Measurements from ENCODE around the gene INTS11.
A peak's percentile ranks its signal among the peaks of the same experiment; 100 is the strongest.

The INTS11 gene

DNA sequence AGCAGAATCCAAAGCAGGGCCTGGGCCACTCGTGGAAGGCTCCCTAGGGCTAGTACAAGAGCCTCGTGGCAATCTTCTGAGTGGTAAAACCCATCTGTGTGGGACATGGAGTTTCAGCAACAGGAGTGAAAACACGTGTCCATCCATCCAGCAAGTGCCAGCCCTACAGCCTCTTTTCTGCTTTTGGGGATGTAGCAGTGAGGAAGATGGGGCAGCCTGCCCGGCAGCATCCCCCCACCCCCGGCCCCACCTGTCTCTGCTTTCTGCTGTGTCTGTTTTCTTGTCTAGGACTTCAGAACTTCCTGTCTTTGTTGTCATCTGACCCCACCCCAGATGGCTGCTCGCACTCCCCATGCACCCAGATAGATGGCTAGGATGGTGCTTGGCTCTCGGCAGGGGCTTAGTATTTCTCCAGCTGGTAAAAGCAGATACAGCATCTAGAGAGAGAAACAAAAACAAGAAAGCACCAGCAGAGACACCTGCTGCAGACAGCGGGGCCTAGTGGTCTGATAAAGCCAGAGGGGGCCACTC, 1.7 kb upstream of the INTS11 start:
- Histone ChIP-seq H3K27ac (replicated peaks; ENCODE audit: low read length) (no peak overlapping the region), H3K36me3 (replicated peaks in 1 of 2; ENCODE audit: control insufficient read depth in 2 of 2, insufficient read depth in 2 of 2, low read length in 2 of 2) (peaks cover 22 to 47% of the 10 kb centered on the region in 2 donors), H4K91ac (ENCODE audit: low read depth, low read length, poor library complexity) (no peak overlapping the region), H3K18ac (ENCODE audit: low read length) (no peak overlapping the region), H2BK5ac (ENCODE audit: low read length) (no peak overlapping the region), H3K79me1 (ENCODE audit: low read depth, low read length) (peaks cover 44% of the 10 kb centered on the region), H4K8ac (ENCODE audit: low read depth, low read length) (no peak overlapping the region), H2BK15ac (ENCODE audit: low read length) (no peak overlapping the region), H2AK5ac (ENCODE audit: low read depth, low read length) (no peak overlapping the region), H2AFZ (ENCODE audit: low read length) (no peak overlapping the region), H3K14ac (ENCODE audit: low read length) (no peak overlapping the region), H2BK120ac (ENCODE audit: low read depth, low read length) (peak overlapping the region; percentile 47), H3K4me1 (ENCODE audit: control insufficient read depth in 2 of 2, insufficient read depth in 1 of 2, low read depth in 1 of 2, low read length in 2 of 2) (peaks cover 18 to 24% of the 10 kb centered on the region in 2 donors), H3K23ac (ENCODE audit: low read depth, low read length, poor library complexity) (no peak overlapping the region), H3K4me3 (ENCODE audit: low read length in 2 of 2) (peak overlapping the region; percentile 25 to 97), H3K9ac (ENCODE audit: low read depth, low read length, poor library complexity) (no peak overlapping the region), H2BK12ac (ENCODE audit: low read length) (no peak overlapping the region), H3K9me3 (replicated peaks in 1 of 2; ENCODE audit: control insufficient read depth in 2 of 2, insufficient read depth in 1 of 2, low read depth in 1 of 2, low read length in 2 of 2) (peaks cover 0 to 9% of the 10 kb centered on the region in 2 donors), H3K4me2 (ENCODE audit: insufficient read depth, low read length, poor library complexity, severe bottlenecking) (no peak overlapping the region), H3K4ac (ENCODE audit: low read length) (no peak overlapping the region), H3K27me3 (ENCODE audit: control insufficient read depth in 3 of 3, insufficient read depth in 3 of 3, low read depth in 1 of 3, low read length in 3 of 3) (peaks cover 0 to 2% (median 0%) of the 10 kb centered on the region in 3 experiments)
- no CpG with 5 or more reads among the region's 8 CpGs for WGBS, 2 donors (ENCODE audit: extremely low coverage in 2 of 2, insufficient read length in 2 of 2, insufficient replicate concordance in 1 of 2)
- DNase-seq (ENCODE audit: low spot score) = no peak

DNA sequence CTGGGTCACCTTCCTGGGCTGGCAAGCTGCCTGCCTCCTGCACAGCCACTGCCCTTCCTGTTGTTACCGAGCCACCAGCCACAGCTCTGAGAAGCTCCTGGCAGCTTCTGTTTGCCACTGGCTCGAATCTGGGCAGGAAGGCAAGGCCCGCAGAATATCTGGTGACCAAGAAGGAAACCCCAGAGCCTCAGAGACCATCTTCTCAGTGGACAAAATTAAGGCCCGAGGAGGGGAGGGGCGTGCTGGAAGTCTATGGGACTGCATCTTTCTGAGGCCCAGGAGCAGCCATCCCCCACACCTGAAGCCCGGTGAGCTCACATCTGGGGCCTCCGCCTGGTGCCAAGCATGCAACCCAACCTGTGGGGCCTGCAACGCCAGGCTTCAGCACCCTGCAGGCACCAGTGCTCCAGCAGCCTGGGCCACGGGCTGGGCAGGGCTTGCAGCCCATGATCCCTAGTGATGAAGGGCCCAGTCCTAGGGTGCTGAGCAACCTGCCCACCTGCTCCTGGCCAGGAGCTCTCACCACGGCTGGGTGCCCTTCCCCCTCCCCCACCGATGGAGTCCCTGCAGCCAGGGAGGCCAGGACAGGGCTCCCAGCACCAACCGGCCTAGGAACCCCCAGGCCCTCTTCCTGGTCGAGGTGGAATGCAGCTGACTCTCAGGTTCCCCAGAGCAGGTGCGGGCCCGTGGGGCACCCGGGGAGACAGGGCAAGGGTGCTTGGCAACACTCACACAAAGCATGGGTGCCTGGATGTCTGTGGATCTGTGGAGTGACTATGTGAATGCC, 1.0 kb upstream of the INTS11 start:
- peaks cover 50% of the 10 kb centered on the region for H3K79me1 ChIP-seq (ENCODE audit: low read depth, low read length)
- WGBS, 2 donors (ENCODE audit: extremely low coverage in 2 of 2, insufficient read length in 2 of 2, insufficient replicate concordance in 1 of 2) = no CpG with 5 or more reads among the region's 16 CpGs
- no peak overlapping the region for H4K91ac ChIP-seq (ENCODE audit: low read depth, low read length, poor library complexity)

DNA sequence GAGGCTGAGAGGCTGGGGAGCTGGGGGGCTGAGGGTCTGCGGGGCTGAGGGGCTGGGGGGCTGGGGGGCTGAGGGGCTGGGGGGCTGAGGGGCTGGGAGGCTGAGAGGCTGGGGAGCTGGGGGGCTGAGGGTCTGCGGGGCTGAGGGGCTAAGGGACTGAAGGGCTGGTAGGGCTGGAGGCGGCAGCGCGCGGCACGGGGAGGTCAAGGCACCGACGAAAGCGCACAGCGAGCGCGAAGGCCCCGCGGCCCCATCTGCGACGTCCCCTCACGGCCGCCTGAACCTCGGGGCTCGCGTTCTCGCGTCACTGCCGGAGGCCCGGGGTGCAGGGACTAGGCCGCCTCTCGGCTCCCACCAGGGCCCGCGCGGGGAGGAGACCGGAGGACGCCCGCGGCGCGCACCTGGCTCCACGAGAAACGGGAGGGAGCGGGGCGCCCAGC, 356 bp downstream of the INTS11 start:
- no peak overlapping the region for H3K4ac ChIP-seq (ENCODE audit: low read length)
- H2AK5ac ChIP-seq (ENCODE audit: low read depth, low read length) = peak overlapping the region; percentile 99
- H3K14ac ChIP-seq (ENCODE audit: low read length) = peak overlapping the region; percentile 94
- no CpG with 5 or more reads among the region's 41 CpGs for WGBS, 2 donors (ENCODE audit: extremely low coverage in 2 of 2, insufficient read length in 2 of 2, insufficient replicate concordance in 1 of 2)
- no peak overlapping the region for H3K27ac ChIP-seq (replicated peaks; ENCODE audit: low read length)
- peak overlapping the region; percentile 91 for H3K23ac ChIP-seq (ENCODE audit: low read depth, low read length, poor library complexity)
- peaks cover 23 to 66% of the 10 kb centered on the region in 2 donors for H3K36me3 ChIP-seq (replicated peaks in 1 of 2; ENCODE audit: control insufficient read depth in 2 of 2, insufficient read depth in 2 of 2, low read length in 2 of 2)
- H2BK120ac ChIP-seq (ENCODE audit: low read depth, low read length) = no peak overlapping the region
- no peak overlapping the region for H2BK5ac ChIP-seq (ENCODE audit: low read length)
- peak overlapping the region; percentile 93 for H2AFZ ChIP-seq (ENCODE audit: low read length)
- no peaks in the 10 kb centered on the region for H3K27me3 ChIP-seq (ENCODE audit: control insufficient read depth in 3 of 3, insufficient read depth in 3 of 3, low read depth in 1 of 3, low read length in 3 of 3)
- H4K91ac ChIP-seq (ENCODE audit: low read depth, low read length, poor library complexity) = no peak overlapping the region
- H3K9me3 ChIP-seq (replicated peaks in 1 of 2; ENCODE audit: control insufficient read depth in 2 of 2, insufficient read depth in 1 of 2, low read depth in 1 of 2, low read length in 2 of 2) = no peaks in the 10 kb centered on the region
- peak overlapping the region; percentile 59 for H3K18ac ChIP-seq (ENCODE audit: low read length)
- peak overlapping the region; percentile 97 for H3K9ac ChIP-seq (ENCODE audit: low read depth, low read length, poor library complexity)
- peak overlapping the region; percentile 66 for H3K4me2 ChIP-seq (ENCODE audit: insufficient read depth, low read length, poor library complexity, severe bottlenecking)
- no peak for DNase-seq (ENCODE audit: low spot score)
- peaks cover 10 to 16% of the 10 kb centered on the region in 2 donors for H3K4me1 ChIP-seq (ENCODE audit: control insufficient read depth in 2 of 2, insufficient read depth in 1 of 2, low read depth in 1 of 2, low read length in 2 of 2)
- H3K4me3 ChIP-seq (ENCODE audit: low read length in 2 of 2) = peak overlapping the region; percentile 97 to 99
- peaks cover 56% of the 10 kb centered on the region for H3K79me1 ChIP-seq (ENCODE audit: low read depth, low read length)
- peak overlapping the region; percentile 89 for H2BK15ac ChIP-seq (ENCODE audit: low read length)
- no peak overlapping the region for H2BK12ac ChIP-seq (ENCODE audit: low read length)
- no peak overlapping the region for H4K8ac ChIP-seq (ENCODE audit: low read depth, low read length)

More for the DNA sequence above, 1.0 kb upstream of the INTS11 start:
- peak overlapping the region; percentile 72 for H2BK120ac ChIP-seq (ENCODE audit: low read depth, low read length)
- no peak overlapping the region for H3K27ac ChIP-seq (replicated peaks; ENCODE audit: low read length)
- no peak overlapping the region for H2BK15ac ChIP-seq (ENCODE audit: low read length)
- H3K27me3 ChIP-seq (ENCODE audit: control insufficient read depth in 3 of 3, insufficient read depth in 3 of 3, low read depth in 1 of 3, low read length in 3 of 3) = peaks cover 0 to 2% (median 0%) of the 10 kb centered on the region in 3 experiments
- no peak overlapping the region for H3K14ac ChIP-seq (ENCODE audit: low read length)
- no peak for DNase-seq (ENCODE audit: low spot score)
- H3K18ac ChIP-seq (ENCODE audit: low read length) = peak overlapping the region; percentile 92
- peak overlapping the region; percentile 90 to 97 for H3K4me3 ChIP-seq (ENCODE audit: low read length in 2 of 2)
- H3K4me1 ChIP-seq (ENCODE audit: control insufficient read depth in 2 of 2, insufficient read depth in 1 of 2, low read depth in 1 of 2, low read length in 2 of 2) = peaks cover 18% of the 10 kb centered on the region in 2 donors
- peak overlapping the region; percentile 93 for H2AFZ ChIP-seq (ENCODE audit: low read length)
- H3K9ac ChIP-seq (ENCODE audit: low read depth, low read length, poor library complexity) = peak overlapping the region; percentile 97
- peak overlapping the region; percentile 23 for H4K8ac ChIP-seq (ENCODE audit: low read depth, low read length)
- H3K9me3 ChIP-seq (replicated peaks in 1 of 2; ENCODE audit: control insufficient read depth in 2 of 2, insufficient read depth in 1 of 2, low read depth in 1 of 2, low read length in 2 of 2) = peaks cover 0 to 9% of the 10 kb centered on the region in 2 donors
- H3K36me3 ChIP-seq (replicated peaks in 1 of 2; ENCODE audit: control insufficient read depth in 2 of 2, insufficient read depth in 2 of 2, low read length in 2 of 2) = peaks cover 22 to 54% of the 10 kb centered on the region in 2 donors
- peak overlapping the region; percentile 98 for H3K4me2 ChIP-seq (ENCODE audit: insufficient read depth, low read length, poor library complexity, severe bottlenecking)
- peak overlapping the region; percentile 94 for H2BK5ac ChIP-seq (ENCODE audit: low read length)
- peak overlapping the region; percentile 76 for H3K4ac ChIP-seq (ENCODE audit: low read length)
- H3K23ac ChIP-seq (ENCODE audit: low read depth, low read length, poor library complexity) = peak overlapping the region; percentile 89
- H2AK5ac ChIP-seq (ENCODE audit: low read depth, low read length) = peak overlapping the region; percentile 95
- H2BK12ac ChIP-seq (ENCODE audit: low read length) = peak overlapping the region; percentile 16

DNA sequence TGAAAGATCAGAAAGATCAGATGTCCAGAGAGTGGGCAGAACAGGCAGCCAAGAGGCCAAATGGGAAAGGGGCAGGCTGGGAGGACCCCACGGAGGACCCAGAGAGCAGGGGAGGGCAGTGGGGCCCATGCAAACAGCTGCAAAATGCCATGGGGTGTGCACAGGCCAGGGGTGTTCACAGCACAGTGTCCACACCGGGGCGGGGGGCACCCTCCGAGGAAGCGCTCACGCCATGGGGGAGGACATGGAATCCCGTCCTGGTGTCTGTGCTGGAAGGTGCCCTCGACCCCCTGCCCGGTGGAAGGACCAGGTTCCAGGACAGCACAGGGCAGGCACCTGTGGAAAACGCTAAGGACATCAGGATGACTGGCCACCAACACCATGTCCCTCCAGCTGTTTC, 1.5 kb downstream of the INTS11 start:
- Histone ChIP-seq H2BK120ac (ENCODE audit: low read depth, low read length) (no peak overlapping the region), H3K18ac (ENCODE audit: low read length) (no peak overlapping the region), H4K91ac (ENCODE audit: low read depth, low read length, poor library complexity) (no peak overlapping the region), H3K9me3 (replicated peaks in 1 of 2; ENCODE audit: control insufficient read depth in 2 of 2, insufficient read depth in 1 of 2, low read depth in 1 of 2, low read length in 2 of 2) (no peaks in the 10 kb centered on the region), H3K4me3 (ENCODE audit: low read length in 2 of 2) (peak overlapping the region in 1 of 2 donors; percentile 40), H3K4me1 (ENCODE audit: control insufficient read depth in 2 of 2, insufficient read depth in 1 of 2, low read depth in 1 of 2, low read length in 2 of 2) (peaks cover 10 to 16% of the 10 kb centered on the region in 2 donors), H3K4me2 (ENCODE audit: insufficient read depth, low read length, poor library complexity, severe bottlenecking) (no peak overlapping the region), H3K79me1 (ENCODE audit: low read depth, low read length) (peaks cover 59% of the 10 kb centered on the region), H3K27ac (replicated peaks; ENCODE audit: low read length) (no peak overlapping the region), H3K9ac (ENCODE audit: low read depth, low read length, poor library complexity) (peak overlapping the region; percentile 60), H3K27me3 (ENCODE audit: control insufficient read depth in 3 of 3, insufficient read depth in 3 of 3, low read depth in 1 of 3, low read length in 3 of 3) (no peaks in the 10 kb centered on the region), H2BK5ac (ENCODE audit: low read length) (no peak overlapping the region), H2AK5ac (ENCODE audit: low read depth, low read length) (peak overlapping the region; percentile 35), H2BK15ac (ENCODE audit: low read length) (no peak overlapping the region), H2AFZ (ENCODE audit: low read length) (no peak overlapping the region), H3K23ac (ENCODE audit: low read depth, low read length, poor library complexity) (no peak overlapping the region), H4K8ac (ENCODE audit: low read depth, low read length) (no peak overlapping the region), H3K14ac (ENCODE audit: low read length) (no peak overlapping the region), H3K36me3 (replicated peaks in 1 of 2; ENCODE audit: control insufficient read depth in 2 of 2, insufficient read depth in 2 of 2, low read length in 2 of 2) (peaks cover 26 to 69% of the 10 kb centered on the region in 2 donors), H3K4ac (ENCODE audit: low read length) (no peak overlapping the region), H2BK12ac (ENCODE audit: low read length) (no peak overlapping the region)
- no peak for DNase-seq (ENCODE audit: low spot score)
- WGBS, 2 donors (ENCODE audit: extremely low coverage in 2 of 2, insufficient read length in 2 of 2, insufficient replicate concordance in 1 of 2) = no CpG with 5 or more reads among the region's 10 CpGs
